ENCODE measurements around the gene GRK5. TPM values are rescaled to one million over a fixed set of nuclear protein-coding genes. Genes with fewer than 3 reads are reported as not detected.
A peak's percentile ranks its signal among the peaks of the same experiment; 100 is the strongest.

Gene GRK5
- total RNA-seq, 1 donor from 2014 or later, result 4.3 TPM

DNA sequence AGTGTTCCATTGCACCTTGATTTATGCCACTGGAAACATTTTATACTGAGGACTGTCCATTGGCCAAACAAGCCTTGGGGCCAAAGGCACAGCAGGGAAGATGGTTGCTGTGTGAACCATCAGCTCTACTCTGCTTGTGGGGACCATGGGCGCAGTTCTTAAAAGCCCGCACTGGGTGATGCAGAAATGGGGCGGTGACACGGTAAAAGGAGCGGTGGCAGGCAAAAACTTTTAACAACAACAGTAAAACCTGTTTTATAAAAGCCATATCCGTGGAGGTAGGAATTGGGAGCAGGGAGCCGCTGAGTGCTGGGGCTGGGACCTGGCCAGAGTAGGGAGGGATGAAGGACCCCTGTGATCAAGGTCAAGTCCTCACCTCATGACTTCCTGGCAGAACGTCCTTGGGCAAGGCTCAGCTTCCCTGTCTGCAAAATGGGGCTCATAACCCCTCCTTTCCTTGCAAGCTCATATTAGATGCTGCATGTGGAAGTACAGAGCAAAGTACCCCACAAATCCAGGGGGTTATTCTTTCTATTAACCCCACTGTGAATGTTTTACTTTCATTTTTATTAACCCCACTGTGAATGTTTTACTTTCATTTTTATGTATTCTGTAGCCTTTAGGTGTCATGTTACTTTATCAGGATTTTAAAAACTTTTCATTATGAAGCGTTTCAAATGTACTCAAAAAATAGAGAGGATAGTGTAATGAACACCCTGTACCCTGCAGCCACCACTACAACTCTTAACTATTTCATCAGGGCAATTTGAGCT, 78.3 kb downstream of the GRK5 start:
- H3K4me3 Mint-ChIP-seq, result no peak overlapping the region
- no peak for DNase-seq (ENCODE audit: low spot score)
- H3K36me3 Mint-ChIP-seq, result no peaks in the 10 kb centered on the region
- H3K36me3 ChIP-seq, result no peaks in the 10 kb centered on the region
- peak overlapping the region; percentile 19 for H3K4me2 ChIP-seq
- no peaks in the 10 kb centered on the region for H3K27me3 ChIP-seq
- no peak overlapping the region for H3K4me3 ChIP-seq
- H3F3A ChIP-seq (ENCODE audit: low read depth), result no peaks in the 10 kb centered on the region
- peaks cover 12% of the 10 kb centered on the region for H3K4me1 ChIP-seq
- H3K9me3 Mint-ChIP-seq, result no peaks in the 10 kb centered on the region
- H3K27ac Mint-ChIP-seq, result no peak overlapping the region
- H3K9ac ChIP-seq, result no peak overlapping the region
- H4K20me1 ChIP-seq (ENCODE audit: low read depth), result no peaks in the 10 kb centered on the region
- H3K4me1 Mint-ChIP-seq, result peaks cover 43% of the 10 kb centered on the region
- H3K9me3 ChIP-seq (ENCODE audit: low read depth), result no peaks in the 10 kb centered on the region
- H3K27me3 Mint-ChIP-seq (ENCODE audit: insufficient read depth, low read depth), result peaks cover 14% of the 10 kb centered on the region
- H3K79me2 ChIP-seq (ENCODE audit: low read depth), result no peaks in the 10 kb centered on the region
- no peak overlapping the region for H3K27ac ChIP-seq
- no peak for TF ChIP-seq EZH2 (IDR thresholded peaks at IDR 0.05)
- TF ChIP-seq CTCF (IDR thresholded peaks at IDR 0.05), result no peak
- no peak for TF ChIP-seq EZH2phosphoT487 (IDR thresholded peaks at IDR 0.05)
- no peak overlapping the region for H2AFZ ChIP-seq (replicated peaks)

GRCh38 chr10:119286516-119286915, 79.1 kb downstream of the GRK5 start:
- no peak overlapping the region for H3K27ac Mint-ChIP-seq
- peaks cover 40% of the 10 kb centered on the region for H3K4me1 Mint-ChIP-seq

DNA sequence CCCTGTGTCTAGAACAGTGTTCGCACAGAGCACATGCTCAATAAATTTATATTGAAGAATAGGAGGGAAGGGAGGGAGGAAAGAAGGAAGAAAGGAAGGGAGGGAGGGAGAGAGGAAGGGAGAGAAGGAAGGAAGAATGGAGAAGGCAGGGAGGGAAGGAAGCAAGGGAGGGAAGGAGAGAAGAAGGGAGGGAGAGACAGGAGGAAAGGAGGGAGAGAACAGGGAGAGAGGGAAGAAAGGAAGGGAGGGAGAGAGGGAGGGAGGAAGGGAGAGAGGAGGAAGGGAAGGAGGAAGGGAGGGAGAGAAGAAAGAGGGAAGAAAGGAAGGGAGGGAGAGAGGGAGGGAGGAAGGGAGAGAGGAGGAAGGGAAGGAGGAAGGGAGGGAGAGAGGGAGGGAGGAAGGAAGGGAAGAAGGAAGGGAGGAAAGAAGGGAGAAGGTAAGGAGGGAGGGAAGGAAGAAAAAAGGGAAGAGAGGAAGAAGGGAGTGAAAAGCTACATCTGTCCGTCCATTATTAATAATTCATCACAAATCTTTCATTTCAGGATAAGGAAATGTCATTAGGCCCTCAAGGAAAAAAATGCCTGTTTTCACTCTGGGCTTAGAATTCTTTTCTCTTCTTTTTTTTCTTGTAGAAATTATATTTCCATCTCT, 79.7 kb downstream of the GRK5 start:
- Histone ChIP-seq H3K4me2 (no peak overlapping the region), H3K9me3 (ENCODE audit: low read depth) (no peaks in the 10 kb centered on the region), H3K9ac (no peak overlapping the region), H3K36me3 (no peaks in the 10 kb centered on the region), H3F3A (ENCODE audit: low read depth) (no peaks in the 10 kb centered on the region), H4K20me1 (ENCODE audit: low read depth) (no peaks in the 10 kb centered on the region), H3K27me3 (peaks cover 3% of the 10 kb centered on the region), H3K27ac (no peak overlapping the region), H3K79me2 (ENCODE audit: low read depth) (no peaks in the 10 kb centered on the region), H2AFZ (replicated peaks) (no peak overlapping the region), H3K4me1 (peaks cover 8% of the 10 kb centered on the region), H3K4me3 (no peak overlapping the region)
- Mint-ChIP-seq H3K9me3 (no peaks in the 10 kb centered on the region), H3K27me3 (ENCODE audit: insufficient read depth, low read depth) (peaks cover 7% of the 10 kb centered on the region), H3K4me1 (peaks cover 34% of the 10 kb centered on the region), H3K4me3 (no peak overlapping the region), H3K27ac (no peak overlapping the region), H3K36me3 (no peaks in the 10 kb centered on the region)
- no peak for DNase-seq (ENCODE audit: low spot score)
- TF ChIP-seq EZH2phosphoT487 (IDR thresholded peaks at IDR 0.05), result no peak
- TF ChIP-seq EZH2 (IDR thresholded peaks at IDR 0.05), result no peak

More at GRCh38 chr10:119286516-119286915, 79.1 kb downstream of the GRK5 start:
- Histone ChIP-seq H3K36me3 (no peaks in the 10 kb centered on the region), H3K4me1 (peaks cover 12% of the 10 kb centered on the region), H4K20me1 (ENCODE audit: low read depth) (no peaks in the 10 kb centered on the region), H3K4me2 (peak overlapping the region; percentile 19), H3K4me3 (no peak overlapping the region), H2AFZ (replicated peaks) (no peak overlapping the region), H3K9me3 (ENCODE audit: low read depth) (no peaks in the 10 kb centered on the region), H3F3A (ENCODE audit: low read depth) (no peaks in the 10 kb centered on the region), H3K27me3 (peaks cover under 1% of the 10 kb centered on the region), H3K9ac (peak overlapping the region; percentile 31), H3K27ac (no peak overlapping the region), H3K79me2 (ENCODE audit: low read depth) (no peaks in the 10 kb centered on the region)
- no peaks in the 10 kb centered on the region for H3K9me3 Mint-ChIP-seq
- no peak for TF ChIP-seq CTCF (IDR thresholded peaks at IDR 0.05)
- TF ChIP-seq EZH2 (IDR thresholded peaks at IDR 0.05), result no peak
- TF ChIP-seq EZH2phosphoT487 (IDR thresholded peaks at IDR 0.05), result no peak
- no peak overlapping the region for H3K4me3 Mint-ChIP-seq
- H3K36me3 Mint-ChIP-seq, result no peaks in the 10 kb centered on the region
- no peak for DNase-seq (ENCODE audit: low spot score)
- peaks cover 9% of the 10 kb centered on the region for H3K27me3 Mint-ChIP-seq (ENCODE audit: insufficient read depth, low read depth)

DNA sequence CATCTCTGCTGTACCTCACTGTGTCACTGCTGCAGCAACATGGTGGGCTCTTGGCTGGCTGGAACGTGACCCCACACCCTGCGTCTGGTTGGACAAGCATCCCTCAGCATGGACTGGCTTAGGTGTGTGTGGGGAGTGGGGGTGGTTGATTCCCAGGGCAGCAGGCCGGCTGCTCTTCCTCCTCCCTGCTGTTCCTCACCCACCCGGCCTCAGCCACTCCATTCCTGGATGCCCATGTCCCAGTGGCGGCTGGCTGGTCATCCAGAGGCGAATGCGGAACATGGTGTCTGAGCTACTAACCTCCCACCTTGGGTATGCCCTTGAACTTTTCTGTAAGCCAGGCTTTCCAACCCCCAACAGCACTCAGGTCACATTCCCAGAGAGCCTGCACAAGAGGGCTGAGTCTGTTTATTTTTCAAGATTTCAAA, 81.2 kb downstream of the GRK5 start:
- H3K27ac Mint-ChIP-seq, result no peak overlapping the region
- no peaks in the 10 kb centered on the region for H3K36me3 ChIP-seq
- no peaks in the 10 kb centered on the region for H3K79me2 ChIP-seq (ENCODE audit: low read depth)
- no peaks in the 10 kb centered on the region for H3K9me3 Mint-ChIP-seq
- H2AFZ ChIP-seq (replicated peaks), result no peak overlapping the region
- H3K9me3 ChIP-seq (ENCODE audit: low read depth), result no peaks in the 10 kb centered on the region
- H3K4me3 Mint-ChIP-seq, result no peak overlapping the region
- H3K4me2 ChIP-seq, result no peak overlapping the region
- no peak overlapping the region for H3K4me3 ChIP-seq
- no peaks in the 10 kb centered on the region for H3K36me3 Mint-ChIP-seq
- no peak overlapping the region for H3K27ac ChIP-seq
- TF ChIP-seq CTCF (IDR thresholded peaks at IDR 0.05) (no peak), EZH2phosphoT487 (IDR thresholded peaks at IDR 0.05) (no peak), EZH2 (IDR thresholded peaks at IDR 0.05) (no peak)
- peaks cover 3% of the 10 kb centered on the region for H3K27me3 ChIP-seq
- peaks cover 7% of the 10 kb centered on the region for H3K4me1 ChIP-seq
- H3F3A ChIP-seq (ENCODE audit: low read depth), result no peaks in the 10 kb centered on the region
- no peak for DNase-seq (ENCODE audit: low spot score)
- H3K4me1 Mint-ChIP-seq, result peaks cover 30% of the 10 kb centered on the region
- no peaks in the 10 kb centered on the region for H4K20me1 ChIP-seq (ENCODE audit: low read depth)
- H3K27me3 Mint-ChIP-seq (ENCODE audit: insufficient read depth, low read depth), result peaks cover 7% of the 10 kb centered on the region
- H3K9ac ChIP-seq, result no peak overlapping the region
